Endothelial cell of umbilical vein (primary cell): ENCODE measurements around the gene BLOC1S4.

Experiments used
- CTCF ChIP-seq, 2 donors: IDR thresholded peaks; 1 replicate in 1 of 2; 2 replicates in 1 of 2; pipeline ENCODE4 v1.5.1; 2011; ENCODE audit warnings: low read length in 2 of 2, mild to moderate bottlenecking in 2 of 2, moderate library complexity in 2 of 2, control low read depth in 1 of 2, inconsistent platforms in 1 of 2, low read depth in 1 of 2; ENCODE audit not compliant: insufficient read depth in 1 of 2; ENCODE audit errors: extremely low read depth in 1 of 2
- POLR2A ChIP-seq: IDR thresholded peaks from 2 replicates; pipeline ENCODE4 v1.6.1; 2012; ENCODE audit warnings: low read depth, mild to moderate bottlenecking, control low read depth, low read length
- POLR2AphosphoS5 ChIP-seq: IDR thresholded peaks from 2 replicates; pipeline ENCODE4 v1.6.1; 2012; ENCODE audit warnings: low read depth, mild to moderate bottlenecking, control low read depth, low read length, moderate library complexity; ENCODE audit not compliant: insufficient read depth

GRCh38 chr4:6716018-6716911 lies at the start of gene BLOC1S4:
- TF ChIP-seq POLR2A: peak; percentile 92
- TF ChIP-seq POLR2AphosphoS5: peak; percentile 92
- peak in 1 of 2 donors; percentile 41 for TF ChIP-seq CTCF (IDR thresholded peaks at IDR 0.05; ENCODE audit: extremely low read depth in 1 of 2, insufficient read depth in 1 of 2, low read depth in 1 of 2, low read length in 2 of 2)
